GM18499 (cell line): Measurements from ENCODE around the gene NLRP6.
"Not testable (repeated sequence)": the region's sequence is repeated elsewhere in the genome, so short reads cannot be mapped to it uniquely, and the experiment has no call there.

Source experiments
- ATAC-seq: cut with Tn5 transposase; IDR thresholded peaks from one replicate; pipeline ENCODE4 v1.9.1; 2021; ENCODE audit warnings: moderate number of reproducible peaks; ENCODE audit not compliant: insufficient read depth, unreplicated experiment

The NLRP6 gene

GRCh38 chr11:280706-281485, 2.7 kb downstream of the NLRP6 start:
- ATAC-seq = no peak

GRCh38 chr11:281486-282161, 3.4 kb downstream of the NLRP6 start:
- no peak for ATAC-seq

GRCh38 chr11:282171-282570, 4.0 kb downstream of the NLRP6 start:
- ATAC-seq = no peak

GRCh38 chr11:282630-283360, 4.6 kb downstream of the NLRP6 start:
- ATAC-seq = no peak

GRCh38 chr11:283405-284104, 5.3 kb downstream of the NLRP6 start:
- ATAC-seq = no peak

GRCh38 chr11:284105-285020, 6.2 kb downstream of the NLRP6 start:
- no peak for ATAC-seq

GRCh38 chr11:285021-285893, 7.0 kb downstream of the NLRP6 start:
- no peak for ATAC-seq

GRCh38 chr11:285894-286220, 7.7 kb downstream of the NLRP6 start:
- ATAC-seq = no peak

GRCh38 chr11:286977-287820, 9.0 kb downstream of the NLRP6 start:
- not testable (repeated sequence) for ATAC-seq

- ATAC-seq = no peak
Observed at GRCh38 chr11:287821-288477, 9.7 kb downstream of the NLRP6 start.

GRCh38 chr11:288478-289397, 10.5 kb downstream of the NLRP6 start, which contains the start of gene PGGHG:
TSS of gene PGGHG (plus strand) at chr11:289126. CDS start at chr11:289817, 691 bp downstream.
- ATAC-seq = no peak

GRCh38 chr11:289398-289711, 11.1 kb downstream of the NLRP6 start:
- ATAC-seq = no peak

- ATAC-seq = no peak
Observed at GRCh38 chr11:289712-290620, 11.8 kb downstream of the NLRP6 start.

- ATAC-seq = no peak
Observed at GRCh38 chr11:290621-291231, 12.5 kb downstream of the NLRP6 start.
